Left ventricle myocardium superior (tissue), 1 donor: ENCODE data around the gene ANTXR1. TPM values are rescaled to one million over a fixed set of nuclear protein-coding genes. Genes with fewer than 3 reads are reported as not detected.
A peak's percentile ranks its signal among the peaks of the same experiment; 100 is the strongest.

Experiments used
- ATAC-seq: fragments of 200-7000 bp; cut with Tn5 transposase; one replicate; pipeline ENCODE4 v1.9.1; 2020; ENCODE audit warnings: mild to moderate bottlenecking, moderate library complexity
- DNase-seq: peaks from one replicate; pipeline ENCODE4 v3.0.0-alpha.2; 2020
- intact Hi-C: fragments of 100-400 bp; cut with micrococcal nuclease; formaldehyde crosslinking; loops from one replicate; pipeline ENCODE4 v1.11.0; 2022
- total RNA-seq: library from RNA; stranded (reverse); fragmentation: NEBNext Ultra II Directional; extraction: Animal tissue kit (Norgen Biotek cat#: 25700); gene quantifications from one replicate; pipeline ENCODE4 v1.2.1, GENCODE V29; 2021
- donor health status: DM: no; HTN: yes; CAD: no; lungs with severe emphysema.

ANTXR1 gene
- total RNA-seq, 1 donor from 2014 or later = 28.9 TPM

GRCh38 chr2:69186614-69187013 lies 173.6 kb downstream of the ANTXR1 start:
- ATAC-seq = no peak
- intact Hi-C loops = no loop called here

DNA sequence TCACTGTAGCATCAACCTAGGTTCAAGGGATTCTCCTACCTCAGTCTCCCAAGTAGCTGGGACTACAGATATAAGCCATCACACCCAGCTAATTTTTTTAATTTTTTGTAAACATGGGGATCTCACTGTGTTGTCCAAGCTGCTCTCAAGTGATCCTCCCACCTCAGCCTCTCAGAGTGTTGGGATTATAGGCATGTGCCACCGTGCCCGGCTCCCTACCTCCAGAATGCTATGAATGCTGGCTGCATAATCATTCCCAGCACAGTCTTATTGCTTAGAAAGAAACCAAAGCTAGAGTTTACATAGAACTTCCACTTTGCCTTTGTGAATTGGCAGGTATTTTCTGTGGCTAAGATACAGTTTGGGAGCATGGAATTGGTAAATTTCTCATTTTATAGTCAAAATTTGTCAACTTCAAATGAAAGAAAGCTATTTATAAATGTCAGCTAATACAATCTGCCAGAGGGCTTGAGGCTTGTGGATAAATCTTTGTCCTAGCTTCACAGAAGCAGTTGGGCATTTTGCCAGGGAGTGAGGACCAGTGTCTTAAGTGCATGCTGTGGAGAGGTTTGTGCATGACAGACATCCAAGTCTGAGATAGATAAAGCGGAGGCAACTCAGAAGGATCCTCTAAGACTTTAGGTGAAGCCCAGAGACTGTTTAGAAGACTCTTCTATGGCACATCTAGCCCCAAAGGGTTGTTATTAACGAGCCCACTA lies 175.4 kb downstream of the ANTXR1 start:
- DNase-seq (no peak), ATAC-seq (no peak)
- intact Hi-C loops = no loop called here

More at GRCh38 chr2:69186614-69187013, 173.6 kb downstream of the ANTXR1 start:
- no peak for DNase-seq

DNA sequence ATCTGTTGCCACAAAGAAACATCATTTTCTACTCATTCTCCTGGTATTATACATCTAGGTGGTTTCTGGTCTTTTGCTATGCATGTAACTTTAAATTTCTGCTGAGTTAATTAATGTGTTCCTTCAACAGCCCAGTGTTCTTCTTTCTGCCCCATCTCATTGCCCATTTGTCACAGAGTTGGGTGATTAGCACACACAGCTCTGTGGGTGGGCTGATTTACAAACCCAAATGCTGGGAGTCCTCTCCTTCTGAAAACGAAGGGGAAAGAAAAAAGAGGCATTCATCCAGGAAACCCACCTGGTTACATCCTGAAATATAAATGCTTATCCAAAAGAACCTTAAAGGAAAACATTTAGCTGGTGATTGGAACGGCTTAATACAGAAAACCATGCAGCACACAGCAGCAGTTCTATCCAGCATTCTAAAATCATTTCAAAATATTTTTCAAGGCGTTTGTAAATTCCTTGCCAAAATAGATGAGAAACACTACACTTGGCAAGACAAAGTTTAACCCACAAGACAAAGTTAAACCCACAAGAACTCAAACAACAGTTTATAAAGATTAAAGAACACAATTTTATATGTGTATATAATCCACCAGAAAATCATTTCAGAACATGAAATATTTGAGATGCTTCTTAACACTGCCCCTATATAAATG lies 177.9 kb downstream of the ANTXR1 start:
- intact Hi-C loops = no loop called here
- DNase-seq (no peak), ATAC-seq (no peak)

- DNase-seq (no peak), ATAC-seq (no peak)
- intact Hi-C loops = no loop called here
Observed at GRCh38 chr2:69191634-69192033, 178.7 kb downstream of the ANTXR1 start.

DNA sequence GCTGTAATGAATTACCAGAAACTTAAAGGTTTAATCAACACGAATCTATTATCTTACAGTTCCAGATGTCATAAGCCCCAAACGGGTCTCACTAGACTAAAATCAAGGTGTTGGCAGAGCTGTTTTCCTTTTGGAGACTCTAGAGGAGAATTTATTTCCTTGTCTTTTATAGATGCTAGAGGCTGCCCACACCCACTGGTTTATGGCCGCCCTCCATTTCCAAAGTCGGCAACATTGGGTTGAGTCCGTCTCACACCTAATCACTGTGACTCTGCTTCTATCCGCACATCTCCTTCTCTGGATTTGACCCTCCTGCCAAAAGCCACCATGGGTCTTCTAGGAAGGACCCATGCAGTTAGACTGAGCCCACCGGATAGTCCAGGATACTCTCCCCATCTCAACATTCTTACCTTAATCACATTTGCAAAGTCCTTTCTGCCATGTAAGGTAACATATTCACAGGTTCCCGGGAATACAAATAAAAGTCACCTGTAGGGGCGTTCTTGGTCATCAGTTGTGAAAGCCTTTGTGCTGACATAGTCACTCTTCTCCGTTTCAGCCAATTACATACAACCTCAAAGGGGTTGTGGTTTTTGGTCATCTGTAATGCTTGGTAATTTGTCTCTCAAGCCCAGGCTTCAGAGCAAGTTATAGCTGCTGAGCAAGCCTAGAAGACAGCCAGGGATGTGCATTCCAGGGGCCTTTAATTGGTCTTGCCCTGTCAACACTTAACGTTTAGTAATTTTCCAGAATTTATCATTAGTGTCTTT lies 179.4 kb downstream of the ANTXR1 start:
- DNase-seq = no peak

GRCh38 chr2:69195706-69196105 lies 182.7 kb downstream of the ANTXR1 start:
- intact Hi-C loops = no loop called here
- ATAC-seq = no peak
- no peak for DNase-seq

More for the DNA sequence above, 179.4 kb downstream of the ANTXR1 start:
- intact Hi-C loops = no loop called here
- ATAC-seq = no peak

DNA sequence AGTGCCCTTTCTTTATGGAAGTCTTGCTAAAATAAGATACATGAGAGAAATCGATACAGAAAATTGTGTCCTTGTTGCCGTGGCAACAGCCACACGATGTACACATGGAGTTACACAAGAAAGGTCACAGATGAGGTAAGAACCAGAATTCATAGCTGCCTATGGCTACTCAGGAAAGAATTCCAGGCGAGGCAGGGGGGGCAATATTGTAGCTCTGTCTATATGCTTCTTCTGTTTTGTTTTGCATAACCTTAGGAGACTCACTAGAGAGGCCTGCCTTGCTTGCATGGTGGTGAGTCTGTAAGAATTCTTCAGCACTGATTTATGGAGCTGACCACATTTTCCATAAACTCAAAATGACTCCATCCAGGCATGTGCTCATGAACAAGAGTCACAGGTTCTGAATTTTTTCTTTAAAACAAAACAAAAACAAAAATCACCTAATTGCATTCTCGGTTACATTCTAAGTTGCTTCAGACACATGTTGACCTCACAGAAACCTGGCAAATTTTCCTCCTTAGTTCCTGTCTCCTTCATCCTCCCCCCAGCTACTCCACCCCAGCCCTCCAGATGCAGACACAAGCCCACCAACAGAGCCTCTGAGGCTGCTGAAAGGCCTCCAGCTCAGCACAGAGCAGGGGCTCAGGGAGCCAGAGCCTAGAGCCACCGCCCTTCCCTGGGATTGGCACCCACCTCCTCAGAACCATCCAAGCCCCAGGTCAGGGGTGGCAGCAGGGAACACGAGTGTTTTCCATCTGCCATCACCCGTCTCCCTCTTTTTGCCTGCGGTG lies 183.5 kb downstream of the ANTXR1 start:
- DNase-seq = no peak
- ATAC-seq = no peak
- intact Hi-C loops = no loop called here

DNA sequence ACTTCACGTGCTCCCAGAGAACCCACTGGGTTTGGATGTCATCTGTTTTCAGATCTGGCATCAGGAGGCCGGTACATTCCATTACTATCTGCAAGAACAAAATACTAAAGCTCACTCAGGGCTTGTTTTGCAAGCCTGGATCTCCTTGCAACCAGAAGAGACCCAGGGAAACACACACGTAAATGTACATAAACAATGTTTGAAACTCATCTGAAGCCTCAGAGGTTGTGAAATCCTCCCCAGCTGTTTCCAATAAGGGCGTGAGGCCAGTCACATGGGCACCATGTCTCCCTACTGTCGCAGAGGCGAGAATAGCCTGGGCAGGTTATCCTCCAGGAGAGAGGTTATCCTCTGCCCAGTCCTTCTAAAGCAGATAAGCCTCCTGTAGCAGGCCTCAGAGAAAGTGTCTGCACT lies 187.1 kb downstream of the ANTXR1 start:
- ATAC-seq (peak; percentile 58), DNase-seq (no peak)
- intact Hi-C loops = no loop called here

DNA sequence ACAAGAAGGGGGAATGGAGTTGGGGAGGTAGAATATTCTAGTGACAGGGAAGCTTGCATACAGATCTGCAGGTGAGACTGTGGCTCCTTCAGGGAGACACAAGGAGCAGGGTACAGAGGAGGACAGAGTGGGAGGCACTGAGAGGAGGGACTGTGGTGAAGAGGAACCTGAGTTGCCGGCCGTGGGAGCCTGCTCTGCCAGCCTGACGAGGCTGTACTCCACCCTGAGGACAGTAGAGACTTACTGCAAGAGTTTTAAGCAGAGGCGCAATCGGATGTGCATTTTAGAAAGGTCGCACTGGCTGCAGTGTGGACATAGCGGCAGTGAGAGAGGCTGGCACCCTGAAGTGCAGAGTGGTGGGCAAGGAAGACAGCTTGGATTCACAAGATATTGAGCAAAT lies 188.3 kb downstream of the ANTXR1 start:
- intact Hi-C loops = no loop called here
- DNase-seq (no peak), ATAC-seq (no peak)

- peak; percentile 16 for ATAC-seq
- intact Hi-C loops = no loop called here
- DNase-seq = no peak
Observed at GRCh38 chr2:69202327-69202726, 189.3 kb downstream of the ANTXR1 start.

DNA sequence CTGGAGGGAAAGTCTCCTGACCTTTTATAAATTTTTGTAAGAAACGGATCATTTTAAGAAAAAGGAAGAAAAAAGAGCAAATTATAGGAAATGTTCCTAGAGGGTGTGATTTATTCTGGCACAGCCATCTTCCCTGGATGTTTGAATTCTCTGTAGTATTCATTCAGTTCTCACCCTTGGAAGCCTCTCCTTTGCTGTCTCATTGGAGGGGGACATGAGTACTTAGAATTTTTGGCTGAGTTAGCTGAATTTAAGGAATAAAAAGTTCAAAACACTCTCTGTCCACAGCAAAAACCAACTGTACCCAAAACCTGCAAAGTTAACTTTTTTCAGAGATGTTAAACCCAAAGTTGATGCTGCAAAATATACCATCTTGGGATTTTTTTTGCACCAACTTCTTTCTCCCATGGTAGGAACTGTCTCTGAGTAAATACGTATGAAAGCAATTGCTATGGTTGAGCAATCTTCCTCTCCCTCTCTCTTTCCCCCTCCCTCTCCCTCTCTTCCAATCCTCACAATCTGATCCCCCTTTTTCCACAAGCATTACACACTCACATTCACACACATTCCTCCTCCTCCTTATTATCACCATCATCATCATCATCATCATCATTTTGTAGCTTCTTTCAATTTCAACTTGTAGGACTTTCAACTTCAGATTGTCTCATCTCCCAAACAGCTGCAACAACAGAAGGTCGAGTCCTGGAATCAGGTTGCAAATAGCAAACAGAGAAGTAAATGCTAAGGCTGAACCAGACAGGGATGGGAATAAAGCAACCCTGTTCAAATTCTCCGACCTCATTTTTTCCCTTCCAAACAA lies 190.4 kb downstream of the ANTXR1 start:
- DNase-seq (no peak), ATAC-seq (peak; percentile 72)
- intact Hi-C loops = no loop called here

- no peak for DNase-seq
- intact Hi-C loops = no loop called here
- ATAC-seq = no peak
Observed at GRCh38 chr2:69204654-69205053, 191.7 kb downstream of the ANTXR1 start.

DNA sequence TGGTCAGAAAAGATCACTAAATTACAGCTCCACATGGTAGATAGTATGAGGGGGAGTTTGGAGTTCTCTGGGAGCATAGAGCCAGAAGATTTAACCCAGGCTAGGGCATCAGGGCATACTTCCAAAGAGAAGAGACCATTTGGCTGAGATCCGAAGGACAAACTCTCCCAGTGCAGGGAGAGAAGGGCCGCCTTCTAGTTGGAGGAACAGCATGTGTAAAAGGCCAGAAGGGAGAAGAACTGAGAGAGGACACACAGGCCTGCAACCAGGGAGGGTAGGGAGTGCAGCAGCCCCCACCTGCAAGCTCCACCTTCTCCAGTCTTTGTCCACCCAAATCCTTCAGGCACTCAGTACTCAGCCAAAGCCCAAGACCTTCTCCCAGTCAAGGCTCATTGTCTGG lies 192.1 kb downstream of the ANTXR1 start:
- intact Hi-C loops = no loop called here
- DNase-seq (no peak), ATAC-seq (no peak)

DNA sequence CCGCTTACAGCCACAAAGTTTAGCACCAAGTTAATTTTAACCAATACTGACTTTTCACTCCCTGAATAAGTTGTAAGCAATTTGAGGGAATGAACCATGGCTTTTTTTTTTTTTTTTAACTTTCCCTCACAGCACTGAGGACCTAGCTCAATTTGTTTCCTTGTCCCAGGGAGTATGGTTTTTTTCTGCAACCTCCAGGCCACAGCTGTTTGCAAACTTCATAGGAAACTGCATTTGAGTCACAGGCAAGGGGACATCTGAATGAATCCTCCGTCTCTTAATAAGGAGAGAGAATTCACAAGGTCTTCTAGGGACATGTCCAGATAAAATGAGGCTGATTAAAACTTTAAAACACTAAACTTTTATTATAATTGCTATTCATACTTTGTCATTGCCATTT lies 192.5 kb downstream of the ANTXR1 start:
- no peak for ATAC-seq
- intact Hi-C loops = no loop called here
- no peak for DNase-seq

- DNase-seq (no peak), ATAC-seq (no peak)
- intact Hi-C loops = no loop called here
Observed at GRCh38 chr2:69208023-69208595, 195.1 kb downstream of the ANTXR1 start.

- ATAC-seq = no peak
- intact Hi-C loops = no loop called here
- no peak for DNase-seq
Observed at GRCh38 chr2:69209482-69209881, 196.5 kb downstream of the ANTXR1 start.

DNA sequence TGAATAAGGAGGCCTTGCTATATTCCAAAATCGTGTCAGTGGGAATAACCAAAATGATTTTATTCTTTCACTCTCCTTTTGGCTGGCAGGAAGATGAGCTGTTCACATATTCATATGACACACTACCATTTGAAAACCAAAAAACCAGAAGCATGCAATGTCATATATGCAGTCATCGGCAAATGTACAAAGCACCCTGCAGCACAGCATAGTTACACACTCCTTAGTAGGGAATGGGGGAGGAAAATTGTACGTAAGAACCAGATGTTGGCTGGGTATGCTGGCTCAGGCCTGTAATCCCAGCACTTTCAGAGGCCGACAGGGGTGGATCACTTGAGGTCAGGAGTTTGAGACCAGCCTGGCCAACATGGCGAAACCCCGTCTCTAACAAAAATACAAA lies 197.4 kb downstream of the ANTXR1 start:
- ATAC-seq = no peak
- DNase-seq = no peak
- intact Hi-C loops = no loop called here

- intact Hi-C loops = no loop called here
- no peak for DNase-seq
Observed at GRCh38 chr2:69211048-69211447, 198.1 kb downstream of the ANTXR1 start.

More at GRCh38 chr2:69211048-69211447, 198.1 kb downstream of the ANTXR1 start:
- ATAC-seq = no peak
